GM10266 (cell line): ENCODE data around the gene OSER1.

ENCODE experiments used
- DNase-seq: peaks from one replicate; pipeline ENCODE4 v3.0.0; 2012; ENCODE audit errors: extremely low spot score
- TF ChIP-seq, protein P1 (sequence below): IDR thresholded peaks from 2 replicates; pipeline ENCODE4 v1.5.1; 2012; ENCODE audit warnings: mild to moderate bottlenecking, low read depth; ENCODE audit not compliant: control insufficient read depth, insufficient read depth; ENCODE audit errors: missing control alignments

Gene OSER1

DNA sequence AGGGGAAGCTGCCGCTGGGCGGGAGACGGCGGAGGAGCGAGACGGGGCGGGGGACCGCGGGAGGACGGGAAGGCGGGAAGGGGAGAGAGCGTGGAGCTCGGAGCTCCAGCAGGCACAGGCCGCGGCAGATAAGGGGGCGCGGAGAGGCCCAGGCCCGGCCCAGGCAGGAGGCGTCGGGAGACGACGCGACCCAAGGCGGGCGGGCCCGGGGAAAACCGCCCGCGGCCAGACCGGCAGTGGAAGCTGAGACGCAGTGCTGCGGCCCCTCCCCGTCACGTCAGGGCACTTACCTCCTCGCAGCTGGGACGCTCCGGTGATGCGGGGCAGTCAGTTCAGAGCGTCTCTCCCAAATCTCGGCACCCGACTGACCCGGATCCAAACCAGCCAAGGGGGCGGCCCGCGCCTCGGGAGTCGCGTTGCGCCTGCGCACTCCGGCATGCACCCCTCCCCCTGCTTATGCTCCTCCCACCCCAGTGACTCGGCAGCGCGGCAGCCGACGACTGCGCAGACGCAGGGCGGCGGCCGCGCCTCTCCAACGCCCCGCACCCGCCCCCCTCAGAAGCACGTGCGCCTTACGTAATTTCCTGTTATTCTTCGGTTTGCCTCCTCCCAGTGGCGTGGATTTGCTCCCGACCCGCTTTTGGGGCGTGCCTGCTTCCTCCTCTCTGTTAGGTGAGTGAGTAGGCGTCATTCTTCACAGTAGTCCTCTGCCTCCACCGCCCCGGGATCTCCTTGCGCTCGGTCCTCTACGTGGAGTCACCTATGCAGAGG, at the start of gene OSER1:
Gene OSER1 (minus strand): TSS at position 366 of the 771 bp plus-strand sequence. CDS start 3,814 bp downstream, outside the sequence.
- peak; percentile 97 for DNase-seq
- TF ChIP-seq, protein P1, sequence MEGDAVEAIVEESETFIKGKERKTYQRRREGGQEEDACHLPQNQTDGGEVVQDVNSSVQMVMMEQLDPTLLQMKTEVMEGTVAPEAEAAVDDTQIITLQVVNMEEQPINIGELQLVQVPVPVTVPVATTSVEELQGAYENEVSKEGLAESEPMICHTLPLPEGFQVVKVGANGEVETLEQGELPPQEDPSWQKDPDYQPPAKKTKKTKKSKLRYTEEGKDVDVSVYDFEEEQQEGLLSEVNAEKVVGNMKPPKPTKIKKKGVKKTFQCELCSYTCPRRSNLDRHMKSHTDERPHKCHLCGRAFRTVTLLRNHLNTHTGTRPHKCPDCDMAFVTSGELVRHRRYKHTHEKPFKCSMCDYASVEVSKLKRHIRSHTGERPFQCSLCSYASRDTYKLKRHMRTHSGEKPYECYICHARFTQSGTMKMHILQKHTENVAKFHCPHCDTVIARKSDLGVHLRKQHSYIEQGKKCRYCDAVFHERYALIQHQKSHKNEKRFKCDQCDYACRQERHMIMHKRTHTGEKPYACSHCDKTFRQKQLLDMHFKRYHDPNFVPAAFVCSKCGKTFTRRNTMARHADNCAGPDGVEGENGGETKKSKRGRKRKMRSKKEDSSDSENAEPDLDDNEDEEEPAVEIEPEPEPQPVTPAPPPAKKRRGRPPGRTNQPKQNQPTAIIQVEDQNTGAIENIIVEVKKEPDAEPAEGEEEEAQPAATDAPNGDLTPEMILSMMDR: no peak

DNA sequence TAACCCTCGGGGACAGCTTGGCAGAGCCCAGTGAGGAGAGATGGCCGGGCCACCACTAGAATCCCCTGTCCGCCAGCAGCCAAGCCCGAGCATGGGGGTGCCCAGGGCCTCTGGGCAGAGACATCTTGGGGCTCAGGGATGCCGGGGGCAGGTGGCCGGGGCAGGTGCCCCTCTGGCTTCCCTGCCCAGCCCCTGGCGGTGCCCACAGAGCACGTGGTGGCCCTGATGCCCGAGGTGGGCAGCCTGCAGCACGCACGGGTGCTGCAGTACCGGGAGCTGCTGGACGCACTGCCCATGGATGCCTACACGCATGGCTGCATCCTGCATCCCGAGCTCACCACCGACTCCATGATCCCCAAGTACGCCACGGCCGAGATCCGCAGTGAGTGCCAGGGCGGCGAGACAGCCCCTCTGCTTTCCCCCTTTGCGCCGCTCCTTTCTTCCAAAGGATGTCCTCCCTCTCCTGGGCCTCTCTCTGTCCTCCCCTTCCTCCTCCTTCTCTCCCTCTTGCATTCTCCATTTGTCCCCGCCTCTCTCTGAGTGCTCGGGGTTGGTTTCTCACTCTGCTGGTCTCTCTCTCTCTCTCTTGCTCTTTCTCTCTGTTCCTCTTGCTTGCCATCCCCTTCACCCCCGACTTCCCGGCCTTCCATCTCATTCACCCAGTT, 47.8 kb upstream of the OSER1 start:
- no peak for DNase-seq
- TF ChIP-seq, protein P1: no peak

DNA sequence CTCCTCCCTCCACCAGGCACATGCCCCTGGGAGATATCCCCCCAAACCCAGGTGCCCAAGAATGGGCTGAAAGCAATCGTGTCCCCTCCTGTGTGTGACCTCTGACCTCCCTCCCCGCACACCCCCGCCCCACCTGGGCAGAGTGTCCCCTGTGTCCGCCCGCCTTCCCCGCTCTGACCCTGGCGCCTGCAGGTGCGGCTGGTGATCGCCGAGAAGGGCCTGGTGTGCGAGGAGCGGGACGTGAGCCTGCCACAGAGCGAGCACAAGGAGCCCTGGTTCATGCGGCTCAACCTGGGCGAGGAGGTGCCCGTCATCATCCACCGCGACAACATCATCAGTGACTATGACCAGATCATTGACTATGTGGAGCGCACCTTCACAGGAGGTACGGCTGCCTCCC, 46.4 kb upstream of the OSER1 start:
- TF ChIP-seq, protein P1: no peak
- no peak for DNase-seq

DNA sequence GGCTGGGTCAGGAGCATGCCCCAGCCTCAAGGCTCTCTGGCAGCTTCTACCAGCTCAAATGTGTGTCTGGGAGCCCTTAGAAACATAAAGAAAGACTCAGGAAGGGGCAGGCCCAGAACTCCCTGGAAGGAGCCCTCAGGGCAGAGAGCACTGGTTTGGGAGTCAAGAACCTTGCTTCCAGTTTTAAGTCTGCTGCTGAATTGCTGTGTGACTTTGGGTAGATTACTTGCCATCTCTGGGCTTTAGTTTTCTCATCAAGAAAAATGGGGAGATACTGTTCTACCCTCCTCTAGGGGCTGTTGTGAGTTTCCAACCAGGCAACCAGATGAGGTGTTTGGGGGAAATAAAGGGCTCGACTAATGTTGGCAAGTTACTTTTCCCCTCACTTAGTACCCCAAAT, 45.4 kb upstream of the OSER1 start:
- TF ChIP-seq, protein P1: no peak
- DNase-seq: no peak

DNA sequence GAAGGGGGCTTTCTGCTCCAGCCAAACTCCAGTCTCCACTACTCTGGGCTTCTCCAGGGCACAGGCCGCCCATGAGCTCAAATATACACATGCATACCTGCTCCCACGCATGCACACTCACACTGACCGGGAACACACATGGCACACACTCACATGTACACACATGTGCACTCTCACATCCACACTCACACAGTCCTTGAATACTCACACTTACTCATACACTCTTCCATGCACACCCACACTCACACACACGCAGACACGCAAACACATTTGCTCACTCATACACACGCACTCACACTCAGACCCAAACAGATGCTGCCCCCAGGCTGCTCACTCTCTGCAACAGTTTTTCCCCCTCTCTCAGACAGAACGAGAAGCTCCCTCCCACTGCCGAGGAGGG, 43.5 kb upstream of the OSER1 start:
- no peak for DNase-seq
- TF ChIP-seq, protein P1: no peak

DNA sequence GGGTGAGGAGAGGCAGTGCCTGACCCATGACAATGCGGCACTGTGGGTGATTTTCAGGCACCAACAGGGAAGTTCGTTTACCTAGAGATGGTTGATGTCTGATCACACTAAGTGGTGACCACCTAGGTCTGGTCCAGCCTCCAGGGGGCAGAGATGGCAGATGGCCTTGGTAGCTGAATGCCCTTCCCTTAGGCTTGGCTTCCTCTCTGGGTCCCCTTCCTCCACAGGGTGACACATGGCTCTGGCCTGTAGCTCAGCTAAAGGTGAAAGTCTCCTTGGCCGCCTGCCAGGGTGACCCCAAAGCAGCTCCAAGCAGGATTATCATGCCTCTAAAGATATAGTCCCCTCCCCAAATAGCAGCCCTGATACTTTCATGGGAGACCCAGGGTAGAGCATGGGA, 43.0 kb upstream of the OSER1 start:
- no peak for DNase-seq
- TF ChIP-seq, protein P1: no peak

DNA sequence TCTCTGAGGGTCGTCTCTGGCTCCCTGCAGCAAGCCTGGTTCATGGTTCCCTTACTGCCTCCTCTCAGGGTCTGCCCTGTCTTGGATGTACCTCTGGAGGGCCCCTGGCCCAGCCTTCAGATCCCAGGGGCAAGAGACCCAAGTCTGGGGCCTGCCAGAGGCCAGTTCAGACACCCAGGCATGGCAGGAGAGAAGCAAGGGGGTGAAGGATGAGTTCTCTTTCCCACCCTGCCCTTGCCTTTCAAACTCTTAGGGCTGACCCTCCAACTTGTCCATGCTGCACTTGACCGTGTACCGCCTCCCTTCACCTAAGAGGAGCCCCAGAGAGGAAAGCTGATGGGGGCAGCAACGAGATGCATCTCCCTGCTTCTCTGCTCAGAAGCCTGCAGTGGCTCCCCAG, 40.7 kb upstream of the OSER1 start:
- no peak for DNase-seq
- TF ChIP-seq, protein P1: no peak
